HG03135 (cell line): ENCODE results near the gene FAM20A.
"Not testable (repeated sequence)": the region's sequence is repeated elsewhere in the genome, so short reads cannot be mapped to it uniquely, and the experiment has no call there.

Experiments
- ATAC-seq: cut with Tn5 transposase; IDR thresholded peaks from one replicate; pipeline ENCODE4 v1.9.1; 2021; ENCODE audit warnings: mild to moderate bottlenecking, moderate library complexity; ENCODE audit not compliant: unreplicated experiment

The FAM20A gene

DNA sequence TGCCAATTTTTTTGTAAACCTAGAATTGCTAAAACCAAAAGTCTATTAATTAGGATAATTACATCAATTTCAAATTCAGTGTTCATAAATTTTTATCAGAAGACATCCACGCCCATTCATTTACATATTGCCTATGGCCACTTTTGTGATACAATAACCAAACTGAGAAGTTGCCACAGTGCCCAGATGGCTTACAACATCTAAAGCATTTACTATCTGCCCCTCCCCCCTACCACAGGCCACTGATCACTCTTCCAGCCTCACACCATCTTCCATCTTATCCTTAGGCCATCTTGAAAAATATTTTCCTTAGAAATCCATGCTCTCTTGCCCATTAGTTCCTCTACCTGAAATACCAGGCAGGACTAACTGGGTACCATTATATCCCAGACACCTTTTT, 95.2 kb downstream of the FAM20A start:
- no peak for ATAC-seq

DNA sequence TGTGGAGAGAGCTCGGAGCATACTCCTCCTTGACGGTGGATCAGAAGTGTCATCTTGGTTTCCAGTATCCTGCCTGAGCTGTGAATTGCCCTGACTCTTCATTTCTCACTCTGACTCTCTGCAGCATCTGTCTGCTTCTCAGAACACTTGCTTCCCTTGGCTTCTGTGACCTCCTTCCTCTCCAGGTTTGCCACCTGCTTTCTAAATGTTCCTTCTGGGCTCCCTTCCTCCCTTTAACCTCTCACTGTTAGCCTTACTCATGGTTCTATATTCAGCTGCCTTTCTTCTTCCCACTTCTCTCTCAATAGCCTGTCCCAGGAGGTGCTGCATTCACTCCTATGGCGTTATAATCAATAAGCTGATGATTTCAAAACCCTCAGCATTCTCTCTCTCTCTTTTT, 100.1 kb downstream of the FAM20A start:
- ATAC-seq: no peak

DNA sequence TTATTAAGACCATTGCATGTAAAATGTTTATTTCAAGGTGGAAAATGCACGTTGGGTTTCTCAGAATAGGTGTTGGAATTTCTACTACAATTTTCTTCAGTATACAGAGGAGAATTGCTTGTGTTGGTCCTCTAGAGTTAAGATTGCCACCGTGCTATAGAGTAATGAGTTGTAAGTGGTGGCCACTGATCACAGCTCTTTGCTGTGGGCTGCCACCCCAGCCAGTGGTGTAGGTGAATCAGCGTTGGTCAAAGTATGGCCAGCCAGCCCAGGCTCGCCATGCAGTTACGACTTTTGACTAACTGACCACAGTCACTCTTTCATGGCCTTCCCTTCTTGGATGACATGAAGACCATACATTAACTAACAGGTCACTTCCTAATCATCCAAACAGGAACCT, 101.6 kb downstream of the FAM20A start:
- no peak for ATAC-seq

DNA sequence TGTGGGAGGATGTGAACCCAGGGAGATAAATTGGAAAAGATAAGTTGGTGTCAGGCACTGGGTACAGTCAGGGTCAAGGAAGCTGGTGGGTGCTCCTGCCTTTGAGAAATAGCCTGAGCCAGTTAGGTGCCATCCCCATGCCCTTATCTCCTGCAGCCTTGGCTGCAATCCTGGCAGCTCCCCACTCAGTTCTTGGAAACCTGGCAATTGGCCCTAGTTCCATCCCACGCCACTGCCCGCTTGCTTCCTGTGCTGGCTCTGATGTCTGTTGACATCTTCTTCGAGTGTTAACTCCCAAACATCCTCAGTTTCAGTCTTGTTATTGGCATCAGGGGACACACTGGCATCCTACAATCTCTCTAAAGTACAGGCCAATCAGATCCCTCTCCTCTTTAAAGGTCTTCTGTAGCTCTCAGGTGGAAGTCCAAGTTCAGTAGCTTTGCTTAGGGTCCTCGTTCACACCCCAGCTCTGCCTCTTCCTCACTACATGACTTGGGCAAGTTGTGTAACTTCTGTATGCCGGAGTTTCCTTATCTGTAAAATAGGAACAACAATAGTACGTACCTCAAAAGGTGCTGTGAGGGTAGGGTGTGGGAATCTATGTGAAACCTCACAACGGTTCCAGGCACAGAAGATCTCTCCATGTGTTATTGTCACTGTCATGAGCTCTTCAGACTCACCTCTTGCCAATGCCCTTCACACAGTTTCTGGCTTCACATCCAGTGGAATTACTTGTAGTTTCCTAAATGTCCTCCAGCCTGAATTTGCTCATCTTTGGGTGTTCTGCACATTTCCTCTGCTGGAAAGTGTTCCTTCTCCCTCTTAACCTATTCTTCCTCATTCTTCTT, 102.5 kb downstream of the FAM20A start:
- ATAC-seq: peak; percentile 21

DNA sequence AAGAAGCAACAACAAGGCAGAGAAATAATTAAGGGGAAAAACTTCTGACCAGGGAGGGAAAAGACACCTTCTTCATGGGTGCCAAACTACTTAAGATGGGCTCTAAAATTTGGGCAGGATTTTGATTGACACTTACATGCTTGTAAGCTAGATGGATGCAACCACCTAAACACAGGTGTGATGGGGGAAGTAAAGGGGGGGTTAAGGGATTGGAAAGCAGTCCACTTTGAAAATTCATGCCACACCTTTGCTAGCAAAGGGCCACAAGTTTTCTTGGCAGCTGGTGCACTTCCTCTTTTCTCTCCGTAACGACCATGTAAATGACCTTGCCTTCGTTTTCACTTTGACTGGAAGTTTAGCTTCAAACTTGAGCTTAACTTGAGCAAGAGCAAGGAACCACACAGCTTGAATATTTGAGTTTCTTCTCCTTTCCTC, 103.3 kb downstream of the FAM20A start:
- peak; percentile 95 for ATAC-seq

DNA sequence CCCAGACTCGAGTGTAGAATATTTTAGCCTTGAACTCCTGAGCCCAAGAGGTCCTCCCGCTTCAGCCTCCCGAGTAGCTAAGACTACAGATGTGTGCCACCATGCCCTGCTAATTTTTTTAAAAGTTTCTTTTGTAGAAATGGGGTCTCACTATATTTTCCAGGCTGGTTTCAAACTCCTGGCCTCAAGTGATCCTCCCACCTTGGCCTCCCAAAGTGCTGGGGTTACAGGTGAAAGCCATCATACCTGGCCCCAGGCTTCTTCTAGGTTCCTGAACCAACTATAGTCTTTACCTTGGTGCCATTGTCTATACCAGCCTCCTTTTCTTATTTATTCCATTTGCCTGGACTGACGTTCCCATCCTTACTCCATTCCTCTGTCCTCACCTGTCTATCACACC, 106.1 kb downstream of the FAM20A start:
- no peak for ATAC-seq

DNA sequence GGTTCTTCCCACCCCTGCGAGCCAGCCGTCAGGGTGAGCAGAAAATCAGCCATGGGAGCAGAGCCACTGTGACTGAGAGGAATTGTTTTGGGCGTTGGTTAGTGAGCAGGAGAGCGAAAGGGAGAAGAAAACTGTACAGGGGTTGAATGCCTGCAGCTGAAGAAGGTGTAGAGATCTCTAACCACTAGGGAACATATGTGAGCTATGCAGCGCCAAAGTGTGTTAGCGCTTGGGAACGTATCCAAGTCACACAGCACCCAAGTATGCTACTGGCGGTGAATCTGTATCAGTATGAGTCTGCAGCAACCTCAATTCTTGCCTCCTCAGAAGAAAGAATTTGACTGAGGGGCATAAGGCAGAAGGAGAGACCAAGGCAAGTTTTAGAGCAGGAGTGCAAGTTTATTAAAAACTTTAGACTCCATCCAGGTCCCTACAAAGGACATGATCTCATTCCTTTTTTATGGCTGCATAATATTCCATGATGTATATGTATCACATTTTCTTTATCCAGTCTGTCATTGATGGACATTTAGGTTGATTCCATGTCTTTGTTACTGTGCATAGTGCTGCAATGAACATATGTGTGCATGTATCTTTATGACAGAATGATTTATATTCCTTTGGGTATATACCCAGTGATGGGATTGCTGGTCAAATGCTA, 108.6 kb downstream of the FAM20A start:
- not testable (repeated sequence) for ATAC-seq

DNA sequence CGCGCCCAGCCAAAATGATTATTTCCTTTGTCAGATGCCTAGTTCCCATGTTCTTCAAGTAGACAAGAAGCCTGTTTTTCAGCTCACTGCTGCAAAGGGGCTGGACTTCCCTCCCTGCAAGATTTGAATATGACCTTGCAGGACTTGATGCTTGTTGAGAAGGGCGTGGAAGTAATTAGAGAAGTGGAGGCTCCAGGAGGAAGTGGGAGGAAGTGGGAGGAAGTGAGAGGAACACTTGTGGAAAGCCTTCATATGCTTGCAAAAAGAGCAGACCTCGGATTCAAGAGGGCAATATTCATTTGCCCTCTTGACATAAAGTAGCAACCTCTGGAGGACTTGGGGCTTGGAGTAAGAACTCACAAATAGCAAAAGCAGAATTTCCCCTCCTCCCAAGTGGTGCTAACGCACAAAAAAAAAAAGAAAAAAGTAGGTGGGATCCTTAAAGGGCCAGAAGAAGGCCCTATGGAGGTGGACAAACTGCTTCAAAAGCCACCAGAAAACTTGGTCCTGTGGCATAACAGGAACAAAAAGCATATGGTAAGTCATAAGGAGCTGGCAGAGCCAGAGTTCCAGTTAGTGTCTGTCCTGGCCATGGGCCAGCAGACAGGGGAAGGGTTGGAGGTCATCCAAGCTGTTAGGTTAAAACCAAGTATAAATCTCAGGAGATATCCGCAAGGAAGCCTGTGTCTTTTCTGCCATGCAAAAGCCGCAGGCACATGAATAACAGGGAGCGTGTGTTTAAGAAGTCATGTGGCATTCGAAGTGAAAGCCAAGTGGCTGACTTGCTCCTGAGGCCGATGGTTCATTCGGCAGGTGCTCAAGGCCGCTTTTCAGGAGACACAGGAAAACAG, 109.6 kb downstream of the FAM20A start:
- ATAC-seq: no peak

DNA sequence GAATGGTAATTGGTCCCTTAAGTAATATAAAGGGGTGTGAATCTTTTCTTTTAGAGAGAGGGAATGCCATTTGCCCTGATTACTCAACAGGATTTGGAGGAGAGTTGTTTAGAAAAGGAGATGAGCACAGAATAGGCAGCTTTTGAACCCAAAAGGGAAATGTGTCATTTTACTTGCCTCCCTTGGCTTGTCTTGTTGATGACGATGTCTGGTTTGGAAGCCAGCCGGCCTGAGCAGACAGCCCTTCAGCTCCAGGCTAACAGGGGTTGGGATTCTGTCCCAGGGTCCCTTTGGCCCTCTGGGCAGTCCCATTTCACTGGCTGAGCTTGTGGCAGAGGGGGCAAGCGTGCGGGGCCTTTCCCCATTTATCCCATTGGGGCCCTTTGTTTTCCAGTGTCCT, 111.2 kb downstream of the FAM20A start:
- ATAC-seq: no peak
